Cardiac fibroblast (primary cell): ENCODE data around the gene PRKG1.
A peak's percentile ranks its signal among the peaks of the same experiment; 100 is the strongest.

Source experiments
- DNase-seq, 2 donors: peaks; one replicate each; pipeline versions ENCODE4 v3.0.0 to v3.0.0-alpha.2; 2010; ENCODE audit warnings: low read depth in 2 of 2
- H3K4me3 ChIP-seq, 2 donors: replicated peaks in 1 of 2; 1 replicate in 1 of 2; 2 replicates in 1 of 2; pipeline ENCODE4 v1.5.1; 2011; ENCODE audit warnings: low read depth in 2 of 2, low read length in 2 of 2, mild to moderate bottlenecking in 2 of 2, moderate library complexity in 1 of 2
- TF ChIP-seq, protein P1 (sequence below): IDR thresholded peaks from one replicate; pipeline ENCODE4 v1.5.1; 2011; ENCODE audit warnings: low read depth, mild to moderate bottlenecking, low read length, inconsistent platforms

PRKG1 gene

DNA sequence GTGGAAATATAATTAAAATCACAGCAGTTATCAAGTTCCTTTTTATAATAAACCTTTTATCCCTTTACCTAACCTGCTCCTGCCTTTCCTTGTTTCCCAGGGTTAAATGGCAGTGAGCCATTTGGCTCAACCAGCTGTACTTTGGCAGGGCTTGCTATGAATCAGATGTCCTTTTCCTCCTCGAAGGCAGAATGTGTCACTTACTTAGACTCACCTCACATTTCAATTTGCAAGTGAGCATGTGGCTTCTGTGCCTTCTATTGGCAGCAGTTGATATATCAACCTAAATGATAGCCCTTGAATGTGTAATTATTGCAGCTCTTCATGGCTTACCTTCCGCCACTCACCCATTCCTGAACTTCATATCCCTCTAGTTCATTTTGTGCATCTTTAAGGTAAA lies 323.4 kb downstream of the PRKG1 start:
- TF ChIP-seq, protein P1, sequence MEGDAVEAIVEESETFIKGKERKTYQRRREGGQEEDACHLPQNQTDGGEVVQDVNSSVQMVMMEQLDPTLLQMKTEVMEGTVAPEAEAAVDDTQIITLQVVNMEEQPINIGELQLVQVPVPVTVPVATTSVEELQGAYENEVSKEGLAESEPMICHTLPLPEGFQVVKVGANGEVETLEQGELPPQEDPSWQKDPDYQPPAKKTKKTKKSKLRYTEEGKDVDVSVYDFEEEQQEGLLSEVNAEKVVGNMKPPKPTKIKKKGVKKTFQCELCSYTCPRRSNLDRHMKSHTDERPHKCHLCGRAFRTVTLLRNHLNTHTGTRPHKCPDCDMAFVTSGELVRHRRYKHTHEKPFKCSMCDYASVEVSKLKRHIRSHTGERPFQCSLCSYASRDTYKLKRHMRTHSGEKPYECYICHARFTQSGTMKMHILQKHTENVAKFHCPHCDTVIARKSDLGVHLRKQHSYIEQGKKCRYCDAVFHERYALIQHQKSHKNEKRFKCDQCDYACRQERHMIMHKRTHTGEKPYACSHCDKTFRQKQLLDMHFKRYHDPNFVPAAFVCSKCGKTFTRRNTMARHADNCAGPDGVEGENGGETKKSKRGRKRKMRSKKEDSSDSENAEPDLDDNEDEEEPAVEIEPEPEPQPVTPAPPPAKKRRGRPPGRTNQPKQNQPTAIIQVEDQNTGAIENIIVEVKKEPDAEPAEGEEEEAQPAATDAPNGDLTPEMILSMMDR, result peak; percentile 4
- no peak overlapping the region for H3K4me3 ChIP-seq
- peak; percentile 76 to 89 for DNase-seq

DNA sequence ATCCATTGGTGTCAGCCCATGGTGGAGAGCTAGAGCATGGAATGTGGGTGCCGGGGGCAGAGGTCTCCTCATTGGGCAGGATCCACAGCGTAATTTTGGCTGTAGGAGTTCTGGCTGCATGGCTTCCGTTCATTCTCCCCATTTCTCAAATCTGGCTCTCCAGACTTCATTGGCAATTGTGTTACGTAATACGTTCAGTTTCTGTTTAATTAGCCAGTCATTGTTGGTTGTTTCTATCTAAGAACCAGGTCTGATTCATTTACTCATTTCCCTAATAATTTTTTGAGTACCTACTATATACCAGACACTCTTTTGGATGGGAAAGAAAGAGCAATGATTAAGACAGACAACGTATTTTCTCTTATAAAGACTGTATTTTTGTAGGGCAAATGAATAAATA lies 325.6 kb downstream of the PRKG1 start:
- no peak for DNase-seq
- no peak overlapping the region for H3K4me3 ChIP-seq
- TF ChIP-seq, protein P1, result no peak

DNA sequence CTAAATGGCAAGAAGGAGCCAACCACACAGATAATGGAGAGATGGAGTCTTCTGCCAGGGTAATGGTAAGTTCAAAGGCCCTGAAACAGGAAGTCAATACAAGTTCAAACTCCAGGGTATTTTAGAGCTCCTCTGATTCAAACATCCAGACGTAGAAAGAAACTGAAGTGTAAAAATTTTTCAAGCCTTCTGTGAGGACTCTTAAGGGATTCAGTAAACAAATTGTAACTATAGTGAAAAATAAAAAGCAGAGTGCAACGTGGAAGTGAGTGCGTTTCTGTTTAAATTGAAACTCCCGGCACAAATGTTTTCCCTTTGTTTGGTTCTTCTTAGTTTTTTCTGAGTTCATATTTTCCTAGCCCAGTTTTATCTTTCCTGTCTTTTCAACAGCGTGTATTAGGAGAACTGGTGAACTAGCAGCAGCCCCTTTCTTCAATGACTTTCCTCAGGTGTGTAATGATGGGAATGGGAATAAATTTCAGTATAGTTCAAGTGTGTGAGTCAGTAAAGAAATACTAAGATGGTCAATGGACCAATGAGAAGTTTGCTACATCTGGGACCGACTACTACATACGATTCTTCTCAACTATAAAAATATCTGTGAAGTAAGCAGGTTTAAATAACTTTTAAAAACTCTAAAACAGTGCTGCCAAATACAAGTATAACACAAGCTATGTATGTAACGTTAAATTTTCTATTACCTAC lies 326.3 kb downstream of the PRKG1 start:
- H3K4me3 ChIP-seq, result no peak overlapping the region
- TF ChIP-seq, protein P1, result no peak
- DNase-seq, result no peak

DNA sequence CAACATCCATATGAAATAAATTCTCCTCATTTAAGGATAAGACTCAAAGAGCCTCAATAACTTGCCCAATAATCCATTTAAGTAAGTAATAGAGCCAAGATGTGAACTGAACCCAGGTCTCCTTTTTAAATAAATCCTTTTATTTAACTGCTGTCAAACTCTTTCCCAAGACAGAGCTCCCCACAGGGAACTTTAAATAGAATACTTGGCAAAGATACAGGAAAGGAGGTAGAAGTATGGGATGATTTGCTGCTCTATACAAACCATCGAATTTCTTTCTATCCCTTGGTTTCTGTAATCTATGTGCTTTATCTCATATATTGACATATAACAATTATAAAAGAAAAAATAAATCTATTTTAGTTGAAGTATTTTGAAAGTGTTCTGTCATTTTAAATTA lies 329.2 kb downstream of the PRKG1 start:
- TF ChIP-seq, protein P1, result no peak
- DNase-seq, result no peak
- no peak overlapping the region for H3K4me3 ChIP-seq

DNA sequence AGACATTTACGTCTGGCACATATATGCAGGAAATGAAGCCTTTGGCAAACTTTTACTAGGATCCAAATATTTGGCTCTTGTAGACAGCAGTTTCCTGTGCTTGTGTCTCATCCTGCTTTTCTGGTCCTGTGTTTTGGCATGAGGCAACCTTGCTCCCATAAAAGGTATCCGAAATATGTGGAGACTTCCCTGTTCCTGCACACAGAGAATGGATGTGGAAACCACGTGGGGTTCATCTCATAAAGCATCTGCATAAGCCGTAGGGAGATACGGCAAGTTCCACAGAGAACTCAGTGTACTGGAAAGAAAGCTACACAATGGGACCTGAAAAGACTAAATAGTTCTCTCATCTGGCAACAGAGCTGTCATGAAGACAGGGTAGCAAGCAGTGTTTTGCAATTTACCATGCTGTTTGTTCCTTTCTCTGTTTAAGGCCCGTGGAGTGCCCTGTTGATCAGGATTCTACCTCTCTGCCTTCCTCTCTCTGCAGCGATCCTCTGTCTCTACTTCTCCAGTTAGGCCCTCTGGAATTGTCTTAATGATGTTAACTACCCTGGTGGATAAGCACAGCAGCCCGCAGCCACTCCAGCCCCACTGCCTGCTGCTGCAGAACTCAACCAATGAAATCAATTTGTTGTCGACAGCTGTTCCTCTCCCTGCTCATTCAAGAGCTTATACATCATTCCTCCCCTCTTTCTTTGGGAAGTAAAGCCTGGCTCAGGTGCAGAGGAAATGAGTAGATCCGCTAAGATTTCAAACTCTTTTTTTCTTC lies 331.5 kb downstream of the PRKG1 start:
- TF ChIP-seq, protein P1, result no peak
- no peak overlapping the region for H3K4me3 ChIP-seq
- DNase-seq, result peak; percentile 68 to 88

DNA sequence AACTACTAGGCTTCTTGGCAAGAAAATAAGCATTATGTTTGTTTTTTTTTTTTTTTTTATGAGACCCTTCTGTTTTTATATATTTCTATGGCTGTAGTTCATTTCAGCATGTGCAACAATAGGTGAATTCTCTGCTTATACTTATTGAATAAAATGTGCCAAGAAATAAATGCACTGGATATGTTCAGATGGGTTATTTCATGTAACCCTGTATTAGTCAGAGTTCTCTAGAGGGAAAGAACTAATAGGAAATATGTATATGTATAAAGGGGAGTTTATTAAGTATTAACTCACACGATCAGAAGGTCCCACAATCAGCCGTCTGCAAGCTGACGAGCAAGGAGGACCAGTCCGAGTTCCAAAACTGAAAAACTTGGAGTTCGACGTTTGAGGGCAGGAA lies 332.3 kb downstream of the PRKG1 start:
- DNase-seq, result no peak
- no peak overlapping the region for H3K4me3 ChIP-seq
- TF ChIP-seq, protein P1, result no peak
